IMR-90 (cell line): ENCODE results near the gene CAPN9. TPM values are rescaled to one million over a fixed set of nuclear protein-coding genes. Genes with fewer than 3 reads are reported as not detected.

Source experiments
- ATAC-seq: fragments of 200-7000 bp; cut with Tn5 transposase; 2 replicates; pipeline ENCODE4 v1.9.1; 2020; ENCODE audit warnings: low read depth, mild to moderate bottlenecking, moderate library complexity
- BruUV-seq: library from RNA; stranded (reverse); fragments of 400-500 nt; replicated peaks from 2 replicates; lab custom pipeline; 2021; lab: Mats Ljungman, UMichigan
- CTCF ChIA-PET: fragments of 300-600 bp; formaldehyde crosslinking; extraction: SDS; loops from one replicate; lab custom pipeline; 2021; ENCODE audit warnings: antibody characterized with exemption; lab: Yijun Ruan, JAX
- POLR2A ChIA-PET: fragments of 300-600 bp; sonication (Branson Sonifier 250); formaldehyde crosslinking; loops from one replicate; lab custom pipeline; 2022; ENCODE audit warnings: antibody characterized with exemption; ENCODE audit not compliant: unreplicated experiment; lab: Charles Lee
- DNase-seq: peaks from one replicate; pipeline ENCODE4 v3.0.0; 2013
- H2AFZ ChIP-seq: replicated peaks from 2 replicates; pipeline ENCODE3; 2013; ENCODE audit warnings: low read length, mild to moderate bottlenecking; ENCODE audit not compliant: poor library complexity
- H2AK5ac ChIP-seq: 2 replicates; pipeline ENCODE4 v1.6.1; 2013; ENCODE audit warnings: low read depth, low read length, inconsistent platforms
- H2AK9ac ChIP-seq: replicated peaks from 2 replicates; pipeline ENCODE3; 2013; ENCODE audit warnings: mild to moderate bottlenecking, low read depth, low read length, moderate library complexity; ENCODE audit not compliant: poor library complexity
- H2BK120ac ChIP-seq: 2 replicates; pipeline ENCODE4 v1.6.1; 2013; ENCODE audit warnings: low read depth, low read length, inconsistent platforms
- H2BK15ac ChIP-seq: 3 replicates; pipeline ENCODE4 v1.6.1; 2013; ENCODE audit warnings: low read depth, low read length, inconsistent platforms
- H2BK20ac ChIP-seq: 2 replicates; pipeline ENCODE4 v1.6.1; 2013; ENCODE audit warnings: low read depth, mild to moderate bottlenecking, inconsistent platforms, low read length, moderate library complexity
- H2BK5ac ChIP-seq: 2 replicates; pipeline ENCODE4 v1.6.1; 2013; ENCODE audit warnings: mild to moderate bottlenecking, low read depth, low read length, inconsistent platforms; ENCODE audit not compliant: poor library complexity, severe bottlenecking
- H3K14ac ChIP-seq: replicated peaks from 2 replicates; pipeline ENCODE4 v1.6.1; 2013; ENCODE audit warnings: low read depth, low read length, inconsistent platforms
- H3K18ac ChIP-seq: 2 replicates; pipeline ENCODE4 v1.6.1; 2013; ENCODE audit warnings: low read depth, low read length, control low read depth
- H3K23ac ChIP-seq: 2 replicates; pipeline ENCODE4 v1.6.1; 2013; ENCODE audit warnings: low read depth, low read length, inconsistent platforms
- H3K27ac ChIP-seq: 2 replicates; pipeline ENCODE4 v1.5.1; 2013; ENCODE audit warnings: mild to moderate bottlenecking, control low read depth, low read length; ENCODE audit not compliant: insufficient read depth
- H3K27me3 ChIP-seq: 2 replicates; pipeline ENCODE4 v1.6.1; 2013; ENCODE audit warnings: low read length; ENCODE audit not compliant: control insufficient read depth, insufficient read depth
- H3K36me3 ChIP-seq: 2 replicates; pipeline ENCODE4 v1.6.1; 2013; ENCODE audit warnings: low read length, mixed read lengths; ENCODE audit not compliant: control insufficient read depth, insufficient read depth
- H3K4ac ChIP-seq: 2 replicates; pipeline ENCODE4 v1.6.1; 2013; ENCODE audit warnings: low read depth, low read length, inconsistent platforms
- H3K4me1 ChIP-seq: 2 replicates; pipeline ENCODE4 v1.6.1; 2013; ENCODE audit warnings: low read length, mixed read lengths; ENCODE audit not compliant: control insufficient read depth, insufficient read depth
- H3K4me2 ChIP-seq: 2 replicates; pipeline ENCODE4 v1.6.1; 2013; ENCODE audit warnings: low read depth, mild to moderate bottlenecking, control low read depth, low read length, moderate library complexity
- H3K4me3 ChIP-seq: 2 replicates; pipeline ENCODE4 v1.5.1; 2013; ENCODE audit warnings: low read depth, mild to moderate bottlenecking, control low read depth, low read length, moderate library complexity; ENCODE audit not compliant: insufficient read depth
- H3K56ac ChIP-seq: 2 replicates; pipeline ENCODE4 v1.6.1; 2013; ENCODE audit warnings: low read length, inconsistent platforms; ENCODE audit not compliant: insufficient read depth; ENCODE audit errors: extremely low read depth
- H3K79me1 ChIP-seq, 2 experiments: 2 replicates each; pipeline ENCODE4 v1.6.1; 2013; ENCODE audit warnings: low read length in 2 of 2, inconsistent platforms in 1 of 2, low read depth in 1 of 2
- H3K9ac ChIP-seq: 2 replicates; pipeline ENCODE4 v1.6.1; 2013; ENCODE audit warnings: low read depth, low read length, control low read depth
- H3K9me1 ChIP-seq: 2 replicates; pipeline ENCODE4 v1.6.1; 2013; ENCODE audit warnings: low read length, inconsistent platforms; ENCODE audit not compliant: insufficient read depth
- H3K9me3 ChIP-seq: 2 replicates; pipeline ENCODE4 v1.6.1; 2013; ENCODE audit warnings: low read length; ENCODE audit not compliant: control insufficient read depth, insufficient read depth
- H4K20me1 ChIP-seq: 2 replicates; pipeline ENCODE4 v1.6.1; 2013; ENCODE audit warnings: low read length, inconsistent platforms; ENCODE audit not compliant: insufficient read depth
- H4K5ac ChIP-seq: 2 replicates; pipeline ENCODE4 v1.6.1; 2013; ENCODE audit warnings: mild to moderate bottlenecking, low read depth, low read length, control low read depth
- H4K8ac ChIP-seq, 2 experiments: 2 replicates each; pipeline ENCODE4 v1.6.1; 2013; ENCODE audit warnings: low read depth in 2 of 2, low read length in 2 of 2, control low read depth in 1 of 2, inconsistent platforms in 1 of 2
- H4K91ac ChIP-seq: 2 replicates; pipeline ENCODE4 v1.6.1; 2013; ENCODE audit warnings: low read depth, low read length, inconsistent platforms; ENCODE audit not compliant: insufficient read depth
- FOS ChIP-seq: fragments of 150-350 bp; IDR thresholded peaks from 2 replicates; pipeline ENCODE4 v1.6.1; 2016; ENCODE audit warnings: low read depth, low read length
- MAZ ChIP-seq: IDR thresholded peaks from 2 replicates; pipeline ENCODE4 v1.6.1; 2012; ENCODE audit warnings: low read depth, mild to moderate bottlenecking, low read length, improper control_type of control experiment, moderate library complexity, borderline replicate concordance
- MXI1 ChIP-seq: IDR thresholded peaks from 2 replicates; pipeline ENCODE4 v1.6.1; 2012; ENCODE audit warnings: low read depth, mild to moderate bottlenecking, low read length, moderate library complexity, borderline replicate concordance
- RFX5 ChIP-seq: IDR thresholded peaks from 2 replicates; pipeline ENCODE4 v1.8.0; 2012; ENCODE audit warnings: low read depth, mild to moderate bottlenecking, low read length, moderate library complexity
- WGBS, 2 experiments: methylation state at CpG; one replicate each; pipeline versions ENCODE4 v1.1.5 to v1.1.7; 2013; ENCODE audit warnings: missing lambda C conversion rate in 2 of 2; ENCODE audit not compliant: insufficient read length in 1 of 2; ENCODE audit errors: extremely low coverage in 2 of 2; 5-methylcytosine and 5-hydroxymethylcytosine counted together
- dilution Hi-C: fragments of 300-500 bp; cut with HindIII; formaldehyde crosslinking; loops from one replicate; pipeline ENCODE4 v1.14.3; 2018; ENCODE audit warnings: low sequenced_read_pairs; ENCODE audit not compliant: unreplicated experiment
- in situ Hi-C: fragments of 300-500 bp; cut with MboI; formaldehyde crosslinking; loops from 3 replicates; pipeline ENCODE4 v1.14.3; 2019; ENCODE audit warnings: low sequenced_read_pairs, inconsistent platforms, mixed read lengths
- intact Hi-C: fragments of 100-400 bp; cut with micrococcal nuclease; formaldehyde crosslinking; loops from 2 replicates; pipeline ENCODE4 v1.10.0; 2022
- polyA plus RNA-seq, 3 experiments: library from polyadenylated mRNA; depleted of rRNA; stranded (reverse); fragments of >200 nt; gene quantifications; 2 replicates each; pipeline ENCODE4 v1.2.3, GENCODE V29; 2012; ENCODE audit warnings: low replicate concordance in 1 of 3
- total RNA-seq: library from RNA; depleted of rRNA; stranded (reverse); fragments of >200 nt; gene quantifications from 2 replicates; pipeline ENCODE4 v1.2.3, GENCODE V29; 2012
- TF ChIP-seq, protein P1 (sequence below): fragments of 150-350 bp; IDR thresholded peaks from 2 replicates; pipeline ENCODE4 v1.6.1; 2017; ENCODE audit warnings: mild to moderate bottlenecking, antibody characterized with exemption, low read length, low read depth
- TF ChIP-seq, protein P2 (sequence below): fragments of 150-350 bp; IDR thresholded peaks from 2 replicates; pipeline ENCODE4 v1.6.1; 2016; ENCODE audit warnings: low read depth, mild to moderate bottlenecking, low read length, moderate library complexity, borderline replicate concordance

The CAPN9 gene
- total and polyA plus RNA-seq, 2 of the 4 experiments (the other 2 are of a cell fraction), result not detected

DNA sequence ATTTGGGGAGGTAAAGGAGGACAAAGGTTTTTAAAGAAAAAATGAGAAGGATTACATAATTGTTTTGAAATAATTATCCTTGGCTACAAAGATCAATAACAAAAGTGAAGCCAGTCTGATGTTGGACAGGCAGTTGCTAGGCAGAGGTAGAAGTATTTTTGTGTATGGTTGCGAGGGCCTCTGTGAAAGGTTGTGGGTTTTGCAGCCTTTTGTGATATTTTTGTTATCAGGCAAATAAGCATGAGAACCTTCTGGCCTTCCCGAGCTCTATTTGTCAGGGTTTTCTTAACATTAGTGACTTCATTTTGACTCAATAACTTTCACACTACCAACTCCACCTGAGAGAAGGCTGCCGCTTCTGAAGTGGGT, 39.2 kb downstream of the CAPN9 start:
- dilution Hi-C loops (no loop called here), intact Hi-C loops (no loop called here), in situ Hi-C loops (no loop called here)
- ATAC-seq (no peak), DNase-seq (no peak)
- H3K14ac ChIP-seq, result no peak overlapping the region
- H3K18ac ChIP-seq, result no peak overlapping the region
- H3K36me3 ChIP-seq, result no peaks in the 10 kb centered on the region
- no peaks in the 10 kb centered on the region for H3K9me3 ChIP-seq
- H3K9me1 ChIP-seq, result no peaks in the 10 kb centered on the region
- BruUV-seq, result no TSS peak
- no peak overlapping the region for H2BK15ac ChIP-seq
- no peaks in the 10 kb centered on the region for H4K20me1 ChIP-seq
- H4K91ac ChIP-seq, result no peak overlapping the region
- H2AK9ac ChIP-seq, result no peak overlapping the region
- no peak overlapping the region for H3K4me2 ChIP-seq
- no peak overlapping the region for H3K9ac ChIP-seq
- no peak overlapping the region for H3K4ac ChIP-seq
- no peak overlapping the region for H3K27ac ChIP-seq
- H4K8ac ChIP-seq, result no peak overlapping the region
- no peak overlapping the region for H2AK5ac ChIP-seq
- H2BK5ac ChIP-seq, result no peak overlapping the region
- no peak overlapping the region for H4K5ac ChIP-seq
- H3K23ac ChIP-seq, result no peak overlapping the region
- H2AFZ ChIP-seq, result no peak overlapping the region
- POLR2A ChIA-PET, result no interaction called here
- H3K4me3 ChIP-seq, result no peak overlapping the region
- no peak for TF ChIP-seq MXI1
- no peak for TF ChIP-seq RFX5
- no peak for TF ChIP-seq MAZ
- TF ChIP-seq, protein P1, sequence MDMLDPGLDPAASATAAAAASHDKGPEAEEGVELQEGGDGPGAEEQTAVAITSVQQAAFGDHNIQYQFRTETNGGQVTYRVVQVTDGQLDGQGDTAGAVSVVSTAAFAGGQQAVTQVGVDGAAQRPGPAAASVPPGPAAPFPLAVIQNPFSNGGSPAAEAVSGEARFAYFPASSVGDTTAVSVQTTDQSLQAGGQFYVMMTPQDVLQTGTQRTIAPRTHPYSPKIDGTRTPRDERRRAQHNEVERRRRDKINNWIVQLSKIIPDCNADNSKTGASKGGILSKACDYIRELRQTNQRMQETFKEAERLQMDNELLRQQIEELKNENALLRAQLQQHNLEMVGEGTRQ, result no peak
- TF ChIP-seq, protein P2, sequence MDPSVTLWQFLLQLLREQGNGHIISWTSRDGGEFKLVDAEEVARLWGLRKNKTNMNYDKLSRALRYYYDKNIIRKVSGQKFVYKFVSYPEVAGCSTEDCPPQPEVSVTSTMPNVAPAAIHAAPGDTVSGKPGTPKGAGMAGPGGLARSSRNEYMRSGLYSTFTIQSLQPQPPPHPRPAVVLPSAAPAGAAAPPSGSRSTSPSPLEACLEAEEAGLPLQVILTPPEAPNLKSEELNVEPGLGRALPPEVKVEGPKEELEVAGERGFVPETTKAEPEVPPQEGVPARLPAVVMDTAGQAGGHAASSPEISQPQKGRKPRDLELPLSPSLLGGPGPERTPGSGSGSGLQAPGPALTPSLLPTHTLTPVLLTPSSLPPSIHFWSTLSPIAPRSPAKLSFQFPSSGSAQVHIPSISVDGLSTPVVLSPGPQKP, result no peak
- TF ChIP-seq FOS, result no peak
- no peak overlapping the region for H2BK20ac ChIP-seq
- no peaks in the 10 kb centered on the region for H3K4me1 ChIP-seq
- H3K56ac ChIP-seq, result no peak overlapping the region
- no peaks in the 10 kb centered on the region for H3K79me1 ChIP-seq
- no CpG with 5 or more reads among the region's 3 CpGs for WGBS, 2 experiments
- CTCF ChIA-PET, result interaction anchor here (1.5 kb wide), 1 partner anchor 12 kb away, joined by 4 read pairs; no protein-coding TSS in a partner anchor
- no peaks in the 10 kb centered on the region; the same call in 1 of the 2 replicates for H3K27me3 ChIP-seq
- no peak overlapping the region for H2BK120ac ChIP-seq
